NB4 (cell line): Measurements from ENCODE around the gene AKT1S1.

ENCODE experiments used
- CTCF ChIP-seq: IDR thresholded peaks from one replicate; pipeline ENCODE4 v1.5.1; 2012; ENCODE audit warnings: low read depth, low read length
- POLR2A ChIP-seq: IDR thresholded peaks from 2 replicates; pipeline ENCODE4 v1.6.1; 2011; ENCODE audit warnings: mild to moderate bottlenecking; ENCODE audit not compliant: insufficient read length; ENCODE audit errors: extremely low read depth

- peak; percentile 20 for TF ChIP-seq CTCF
- TF ChIP-seq POLR2A = no peak
These were observed 39.9 kb upstream of the AKT1S1 start for GRCh38 chr19:49916839-49917733.
